Activated T-helper 1 cell treated with anti-CD3 and anti-CD28 coated beads, Interleukin-12 subunit alpha, Interleukin-12 subunit beta, Interleukin-2, Interleukin-4 antibody, amounts not matched to agents 30 ng/mL and 10 ng/mL and 1 ng/mL, durations not matched to agents 14 hours and 24 hours and 36 hours (primary cell): Measurements from ENCODE around the gene PPM1B. TPM values are rescaled to one million over a fixed set of nuclear protein-coding genes. Genes with fewer than 3 reads are reported as not detected.

ENCODE experiments used
- DNase-seq: peaks from one replicate; pipeline ENCODE4 v3.0.0; 2021; ENCODE audit warnings: low spot score
- H3K27ac Mint-ChIP-seq: one replicate; pipeline ENCODE4 v1.8.0; 2021; ENCODE audit warnings: mild to moderate bottlenecking, mixed read lengths
- H3K27me3 Mint-ChIP-seq: one replicate; pipeline ENCODE4 v1.8.0; 2022; ENCODE audit warnings: mild to moderate bottlenecking, moderate library complexity, mixed read lengths; ENCODE audit not compliant: insufficient read depth
- H3K36me3 Mint-ChIP-seq: one replicate; pipeline ENCODE4 v1.8.0; 2021; ENCODE audit warnings: low read depth, mixed read lengths
- H3K4me1 Mint-ChIP-seq: one replicate; pipeline ENCODE4 v1.8.0; 2021; ENCODE audit warnings: low read depth, mixed read lengths
- H3K4me3 Mint-ChIP-seq: one replicate; pipeline ENCODE4 v1.8.0; 2021; ENCODE audit warnings: mild to moderate bottlenecking, moderate library complexity, mixed read lengths
- H3K9me3 Mint-ChIP-seq: one replicate; pipeline ENCODE4 v1.8.0; 2021; ENCODE audit warnings: mixed read lengths
- intact Hi-C: fragments of 100-400 bp; cut with micrococcal nuclease; formaldehyde crosslinking; loops from one replicate; pipeline ENCODE4 v1.15.1; 2024
- total RNA-seq: library from RNA; stranded (reverse); gene quantifications from 2 replicates; pipeline ENCODE4 v1.2.3, GENCODE V29; 2022

Gene PPM1B
- total RNA-seq, 1 donor from 2014 or later, result 42.2 TPM

DNA sequence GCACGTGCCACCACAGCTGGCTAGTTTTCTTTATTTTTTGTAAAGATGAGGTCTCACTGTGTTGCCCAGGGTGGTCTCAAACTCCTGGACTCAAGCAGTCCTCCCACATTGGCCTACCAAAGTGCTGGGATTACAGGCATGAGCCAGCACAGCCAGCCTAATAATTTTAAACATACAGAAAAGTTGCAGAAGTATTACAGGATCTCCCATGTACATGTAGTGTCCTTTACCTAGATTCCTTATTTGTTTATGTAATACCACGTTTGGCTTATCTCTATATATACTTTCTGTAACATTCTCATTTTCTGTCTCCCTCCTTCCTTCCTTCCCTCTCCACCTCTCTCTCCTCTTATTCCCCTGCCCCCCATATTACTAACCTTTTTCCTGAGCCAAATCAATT, 41.7 kb downstream of the PPM1B start:
- intact Hi-C loops, result no loop called here
- Mint-ChIP-seq H3K36me3 (peaks cover 18% of the 10 kb centered on the region), H3K4me3 (no peak overlapping the region), H3K27ac (no peak overlapping the region), H3K9me3 (no peaks in the 10 kb centered on the region), H3K27me3 (no peaks in the 10 kb centered on the region), H3K4me1 (peaks cover 6% of the 10 kb centered on the region)
- DNase-seq, result no peak

DNA sequence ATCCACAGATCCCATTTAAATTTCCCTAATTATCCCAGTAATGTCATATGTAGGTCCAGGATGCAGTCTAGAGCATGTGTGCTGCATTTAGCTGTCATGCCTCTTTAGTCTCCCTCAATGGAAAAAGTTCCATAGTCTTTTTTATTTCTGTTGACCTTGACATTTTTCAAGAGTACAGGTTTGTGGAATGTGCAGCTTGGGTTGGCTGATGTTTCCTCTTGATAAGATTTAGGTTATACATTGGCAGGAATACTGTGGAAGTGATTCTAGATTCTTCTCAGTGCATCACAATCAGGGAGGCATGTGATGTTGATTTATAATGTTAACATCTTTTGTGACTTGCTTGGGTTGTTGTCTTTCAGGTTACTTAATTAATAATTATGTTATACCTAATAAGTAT, 42.5 kb downstream of the PPM1B start:
- Mint-ChIP-seq H3K36me3 (peaks cover 22% of the 10 kb centered on the region), H3K4me1 (peaks cover 14% of the 10 kb centered on the region), H3K4me3 (no peak overlapping the region), H3K27me3 (no peaks in the 10 kb centered on the region), H3K9me3 (no peaks in the 10 kb centered on the region), H3K27ac (no peak overlapping the region)
- intact Hi-C loops, result no loop called here
- DNase-seq, result no peak

DNA sequence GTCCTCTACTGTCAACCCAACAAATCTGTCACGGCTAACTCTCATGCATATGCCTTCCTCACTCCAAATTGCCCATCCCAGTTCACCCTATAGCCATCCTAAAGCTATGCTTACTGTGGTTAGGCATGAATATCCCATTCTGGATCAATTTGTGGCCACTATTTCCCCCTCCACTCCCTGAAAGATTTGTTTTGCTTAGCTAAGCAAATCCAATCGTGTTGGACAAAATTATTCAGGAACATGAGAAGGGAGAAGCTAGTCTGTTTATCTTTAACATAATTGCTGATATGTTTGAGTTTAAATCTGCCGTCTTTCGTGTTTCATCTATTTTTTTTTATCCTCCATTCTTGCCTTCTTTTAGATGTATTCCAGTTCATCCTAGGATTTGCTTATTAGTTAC, 43.6 kb downstream of the PPM1B start:
- peaks cover 15% of the 10 kb centered on the region for H3K4me1 Mint-ChIP-seq
- intact Hi-C loops, result no loop called here
- no peak overlapping the region for H3K27ac Mint-ChIP-seq
- no peak for DNase-seq
- no peak overlapping the region for H3K4me3 Mint-ChIP-seq
- no peaks in the 10 kb centered on the region for H3K9me3 Mint-ChIP-seq
- peaks cover 22% of the 10 kb centered on the region for H3K36me3 Mint-ChIP-seq
- H3K27me3 Mint-ChIP-seq, result no peaks in the 10 kb centered on the region

- DNase-seq, result no peak
- H3K27ac Mint-ChIP-seq, result peak overlapping the region; percentile 68
- no peak overlapping the region for H3K4me3 Mint-ChIP-seq
- peaks cover 17% of the 10 kb centered on the region for H3K36me3 Mint-ChIP-seq
- no peaks in the 10 kb centered on the region for H3K27me3 Mint-ChIP-seq
- intact Hi-C loops, result no loop called here
- H3K9me3 Mint-ChIP-seq, result no peaks in the 10 kb centered on the region
- H3K4me1 Mint-ChIP-seq, result peaks cover 15% of the 10 kb centered on the region
Observed at GRCh38 chr2:44215827-44216226, 47.2 kb downstream of the PPM1B start.

DNA sequence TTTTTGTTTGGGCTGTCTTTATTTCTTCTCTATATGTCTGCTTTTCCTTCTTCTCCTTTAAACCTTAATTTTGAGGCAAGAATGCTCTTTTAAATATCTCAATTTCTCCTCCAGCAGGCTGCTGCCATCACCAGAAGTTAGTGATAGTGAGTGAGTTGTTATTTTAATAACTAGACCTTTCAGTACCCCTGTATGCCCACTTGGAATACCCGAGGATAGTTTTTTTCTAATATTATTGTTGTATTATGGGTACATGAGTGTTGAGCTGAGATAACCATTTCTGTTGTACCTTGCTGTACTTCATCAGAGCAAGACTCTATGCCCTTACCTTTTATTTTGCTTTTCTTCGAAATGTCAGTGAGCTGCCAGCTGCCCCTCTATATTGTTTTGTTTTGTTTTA, 50.1 kb downstream of the PPM1B start:
- intact Hi-C loops, result no loop called here
- Mint-ChIP-seq H3K27ac (no peak overlapping the region), H3K27me3 (no peaks in the 10 kb centered on the region), H3K4me3 (no peak overlapping the region), H3K36me3 (peaks cover 14% of the 10 kb centered on the region), H3K4me1 (peaks cover 10% of the 10 kb centered on the region), H3K9me3 (no peaks in the 10 kb centered on the region)
- no peak for DNase-seq

- Mint-ChIP-seq H3K4me3 (no peak overlapping the region), H3K36me3 (peaks cover 5% of the 10 kb centered on the region), H3K9me3 (no peaks in the 10 kb centered on the region), H3K27me3 (no peaks in the 10 kb centered on the region), H3K27ac (no peak overlapping the region), H3K4me1 (no peaks in the 10 kb centered on the region)
- intact Hi-C loops, result no loop called here
- DNase-seq, result no peak
Observed at GRCh38 chr2:44226753-44227152, 58.1 kb downstream of the PPM1B start.

DNA sequence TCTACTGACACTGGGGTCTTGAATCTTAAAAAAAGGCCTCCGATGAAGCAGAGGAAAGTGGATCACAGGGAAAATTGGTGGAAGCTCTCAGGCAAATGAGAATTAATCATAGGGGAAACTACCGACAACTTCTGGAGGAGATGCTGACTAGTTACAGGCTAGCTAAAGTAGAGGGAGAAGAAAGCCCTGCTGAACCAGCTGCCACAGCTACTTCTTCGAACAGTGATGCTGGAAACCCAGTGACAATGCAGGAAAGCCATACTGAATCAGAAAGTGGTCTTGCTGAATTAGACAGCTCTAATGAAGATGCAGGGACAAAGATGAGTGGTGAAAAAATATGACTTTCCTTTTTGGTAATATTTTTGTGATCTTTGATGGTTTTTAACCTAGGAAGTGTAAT, 61.7 kb downstream of the PPM1B start:
- intact Hi-C loops, result no loop called here

DNA sequence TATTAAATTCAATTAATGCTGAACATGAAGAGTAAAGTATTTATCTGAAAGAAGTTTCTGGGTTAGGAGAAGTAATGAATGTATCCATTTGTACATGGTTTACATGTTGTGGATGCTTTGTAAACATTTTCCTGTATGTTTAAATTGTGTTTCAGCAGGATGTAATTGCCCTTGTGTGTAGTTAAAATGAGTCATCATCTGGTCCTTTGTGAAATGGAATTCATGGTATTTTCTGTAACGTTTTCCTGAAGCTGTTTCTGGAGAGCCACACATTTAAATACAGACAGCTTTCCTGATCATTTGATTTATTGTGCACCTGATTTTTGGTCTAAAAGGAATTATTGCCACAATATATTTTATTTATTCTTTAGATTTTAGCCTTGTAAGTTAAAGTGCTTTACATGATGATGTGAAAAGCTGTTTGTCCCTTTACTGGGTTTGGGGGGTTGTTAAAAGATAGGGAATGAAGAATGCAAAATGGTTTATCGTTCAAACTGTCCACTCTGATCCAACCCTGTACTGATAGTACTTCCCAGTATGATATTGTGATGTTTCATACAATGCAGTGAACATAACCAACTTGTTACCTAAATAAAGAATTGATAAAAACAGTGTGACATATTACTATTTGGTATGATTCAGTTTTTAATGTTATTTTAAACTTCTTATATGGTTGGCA, 64.9 kb downstream of the PPM1B start:
- no peak for DNase-seq
- no peaks in the 10 kb centered on the region for H3K9me3 Mint-ChIP-seq
- H3K27ac Mint-ChIP-seq, result no peak overlapping the region
- intact Hi-C loops, result no loop called here
- no peaks in the 10 kb centered on the region for H3K27me3 Mint-ChIP-seq
- no peak overlapping the region for H3K4me3 Mint-ChIP-seq
- H3K4me1 Mint-ChIP-seq, result peaks cover 16% of the 10 kb centered on the region
- peaks cover 4% of the 10 kb centered on the region for H3K36me3 Mint-ChIP-seq

More for the DNA sequence above, 61.7 kb downstream of the PPM1B start:
- Mint-ChIP-seq H3K9me3 (no peaks in the 10 kb centered on the region), H3K36me3 (peaks cover 7% of the 10 kb centered on the region), H3K27me3 (no peaks in the 10 kb centered on the region), H3K27ac (no peak overlapping the region), H3K4me1 (no peaks in the 10 kb centered on the region), H3K4me3 (no peak overlapping the region)
- DNase-seq, result no peak

DNA sequence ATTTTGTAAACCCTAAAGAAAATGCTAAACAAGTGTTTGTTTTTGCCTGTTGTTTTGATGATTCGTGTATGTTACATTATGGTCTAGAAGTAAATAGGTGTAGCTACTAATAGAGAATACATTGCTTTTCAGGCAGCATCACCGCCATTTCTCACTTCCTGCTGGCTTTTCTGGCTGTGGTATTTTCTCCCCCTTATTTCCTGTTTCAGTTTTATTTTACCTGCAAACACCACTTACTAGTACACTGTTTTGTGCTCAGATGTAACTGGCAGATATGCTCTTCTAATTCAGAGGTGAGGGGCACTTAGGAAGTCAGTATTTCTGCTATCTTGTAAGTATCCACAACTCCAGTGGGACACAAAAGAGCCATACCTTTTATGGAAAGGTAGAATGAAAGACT, 68.5 kb downstream of the PPM1B start:
- Mint-ChIP-seq H3K27me3 (no peaks in the 10 kb centered on the region), H3K36me3 (peaks cover 2% of the 10 kb centered on the region), H3K27ac (no peak overlapping the region), H3K4me3 (no peak overlapping the region), H3K9me3 (no peaks in the 10 kb centered on the region), H3K4me1 (peaks cover 16% of the 10 kb centered on the region)
- DNase-seq, result peak; percentile 10
- intact Hi-C loops, result loop anchor here (2.0 kb wide), 1 partner anchor 68 kb away; the partner anchor contains the start of gene PPM1B

DNA sequence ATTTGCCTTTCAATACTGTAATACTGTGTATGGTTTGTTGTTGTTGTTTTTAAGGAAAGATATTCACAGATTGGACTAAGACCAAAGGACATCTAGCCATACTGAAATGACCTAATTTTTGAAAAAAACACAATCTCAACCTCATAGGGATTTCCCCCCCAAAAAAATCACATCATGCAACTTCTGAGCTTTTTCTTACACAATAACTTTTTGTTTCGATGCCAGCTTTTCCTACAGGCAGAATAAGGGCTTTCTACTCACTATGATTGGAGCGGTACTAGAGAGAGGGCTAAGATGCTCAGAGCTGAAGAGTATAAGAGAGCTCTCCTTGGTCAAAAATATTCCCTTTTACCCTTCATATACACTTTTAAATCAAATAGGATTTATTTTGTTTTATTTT, 74.2 kb downstream of the PPM1B start:
- peaks cover 9% of the 10 kb centered on the region for H3K4me1 Mint-ChIP-seq
- peaks cover 12% of the 10 kb centered on the region for H3K27me3 Mint-ChIP-seq
- H3K4me3 Mint-ChIP-seq, result no peak overlapping the region
- H3K9me3 Mint-ChIP-seq, result no peaks in the 10 kb centered on the region
- no peak overlapping the region for H3K27ac Mint-ChIP-seq
- no peak for DNase-seq
- no peaks in the 10 kb centered on the region for H3K36me3 Mint-ChIP-seq
- intact Hi-C loops, result no loop called here

DNA sequence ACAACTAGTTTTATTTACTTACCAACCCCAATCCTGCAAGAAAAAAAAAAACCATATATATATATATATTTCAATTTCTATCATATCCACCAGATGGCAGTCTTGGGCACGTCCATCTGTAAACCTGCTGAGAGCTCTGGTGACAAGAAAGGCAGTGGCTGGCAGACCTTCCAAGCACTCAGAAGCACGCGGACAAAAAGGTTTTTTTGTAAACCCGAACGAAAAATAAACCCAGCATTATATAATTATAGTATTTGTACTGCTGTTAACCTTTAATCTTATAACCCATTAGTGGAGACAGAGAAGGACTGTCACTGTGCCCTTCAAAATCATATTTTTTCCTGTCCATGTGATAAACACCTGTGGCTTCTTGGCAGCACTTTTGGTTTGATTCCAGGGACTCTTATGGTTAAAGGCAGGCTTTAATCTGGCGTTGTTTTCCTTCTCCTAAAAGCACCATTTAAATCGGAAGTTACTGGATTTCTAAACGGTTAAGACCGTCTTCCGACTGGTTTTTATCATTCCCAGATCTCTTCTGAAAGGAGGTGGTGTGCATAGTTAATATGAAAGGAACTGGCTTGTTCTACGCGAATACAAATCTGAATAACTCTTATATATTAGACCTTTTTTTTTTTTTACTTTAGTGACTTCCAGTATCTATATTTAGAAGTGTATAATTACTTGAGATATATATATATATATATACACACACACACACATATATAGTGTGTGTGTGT, 75.6 kb downstream of the PPM1B start:
- intact Hi-C loops, result loop anchor here (1.0 to 2.0 kb wide), 5 partner anchors 99 to 234 kb away; partner anchors contain the start of genes CAMKMT and PREPL
- H3K4me1 Mint-ChIP-seq, result peaks cover 9% of the 10 kb centered on the region
- H3K27ac Mint-ChIP-seq, result no peak overlapping the region
- H3K27me3 Mint-ChIP-seq, result peaks cover 12% of the 10 kb centered on the region
- H3K9me3 Mint-ChIP-seq, result no peaks in the 10 kb centered on the region
- H3K4me3 Mint-ChIP-seq, result peak overlapping the region; percentile 55
- peak; percentile 27 for DNase-seq
- H3K36me3 Mint-ChIP-seq, result no peaks in the 10 kb centered on the region

- Mint-ChIP-seq H3K9me3 (no peaks in the 10 kb centered on the region), H3K4me1 (peaks cover 9% of the 10 kb centered on the region), H3K4me3 (no peak overlapping the region), H3K27ac (no peak overlapping the region), H3K36me3 (no peaks in the 10 kb centered on the region), H3K27me3 (peaks cover 13% of the 10 kb centered on the region)
- no peak for DNase-seq
- intact Hi-C loops, result loop anchor here (2.0 kb wide), 2 partner anchors 116 to 234 kb away; partner anchors contain the start of genes CAMKMT and PREPL
Observed at GRCh38 chr2:44245083-44245861, 76.6 kb downstream of the PPM1B start.

GRCh38 chr2:44246436-44246835, 77.8 kb downstream of the PPM1B start:
- no peak overlapping the region for H3K4me3 Mint-ChIP-seq
- no peak overlapping the region for H3K27ac Mint-ChIP-seq
- intact Hi-C loops, result no loop called here
- H3K4me1 Mint-ChIP-seq, result peaks cover 9% of the 10 kb centered on the region
- peaks cover 13% of the 10 kb centered on the region for H3K27me3 Mint-ChIP-seq
- DNase-seq, result no peak
- H3K9me3 Mint-ChIP-seq, result no peaks in the 10 kb centered on the region
- no peaks in the 10 kb centered on the region for H3K36me3 Mint-ChIP-seq
